Activated naive CD8-positive, alpha-beta T cell treated with anti-CD3 and anti-CD28 coated beads, Interleukin-2, amount 10 ng/mL, durations not matched to agents 7 days and 5 days (primary cell): Measurements from ENCODE around the gene WDCP. TPM values are rescaled to one million over a fixed set of nuclear protein-coding genes. Genes with fewer than 3 reads are reported as not detected.
"Not testable (repeated sequence)": the region's sequence is repeated elsewhere in the genome, so short reads cannot be mapped to it uniquely, and the experiment has no call there.

Experiments used
- ATAC-seq: fragments of 150-1000 bp; cut with Tn5 transposase; one replicate; pipeline ENCODE4 v1.10.0; 2021; ENCODE audit warnings: low read depth, moderate library complexity
- POLR2A ChIA-PET: fragments of 350-600 bp; sonication (Branson Sonifier 250); formaldehyde crosslinking; loops from one replicate; lab custom pipeline; 2021; ENCODE audit warnings: antibody characterized with exemption; lab: Charles Lee
- DNase-seq: peaks from one replicate; pipeline ENCODE4 v3.0.0; 2021
- H3K27ac Mint-ChIP-seq: one replicate; pipeline ENCODE4 v1.8.0; 2022; ENCODE audit warnings: mild to moderate bottlenecking, mixed read lengths
- H3K27me3 Mint-ChIP-seq: one replicate; pipeline ENCODE4 v1.8.0; 2022; ENCODE audit warnings: mild to moderate bottlenecking, moderate library complexity, mixed read lengths
- H3K36me3 Mint-ChIP-seq: one replicate; pipeline ENCODE4 v1.8.0; 2021; ENCODE audit warnings: mild to moderate bottlenecking, mixed read lengths
- H3K4me1 Mint-ChIP-seq: one replicate; pipeline ENCODE4 v1.8.0; 2021; ENCODE audit warnings: mixed read lengths
- H3K4me3 Mint-ChIP-seq: one replicate; pipeline ENCODE4 v1.8.0; 2022; ENCODE audit warnings: mild to moderate bottlenecking, moderate library complexity, mixed read lengths
- H3K9me3 Mint-ChIP-seq: one replicate; pipeline ENCODE4 v1.8.0; 2021; ENCODE audit warnings: mixed read lengths
- total RNA-seq, 2 experiments: library from RNA; stranded (reverse); gene quantifications; one replicate each; pipeline ENCODE4 v1.2.3, GENCODE V29; 2021

Gene WDCP, protein sequence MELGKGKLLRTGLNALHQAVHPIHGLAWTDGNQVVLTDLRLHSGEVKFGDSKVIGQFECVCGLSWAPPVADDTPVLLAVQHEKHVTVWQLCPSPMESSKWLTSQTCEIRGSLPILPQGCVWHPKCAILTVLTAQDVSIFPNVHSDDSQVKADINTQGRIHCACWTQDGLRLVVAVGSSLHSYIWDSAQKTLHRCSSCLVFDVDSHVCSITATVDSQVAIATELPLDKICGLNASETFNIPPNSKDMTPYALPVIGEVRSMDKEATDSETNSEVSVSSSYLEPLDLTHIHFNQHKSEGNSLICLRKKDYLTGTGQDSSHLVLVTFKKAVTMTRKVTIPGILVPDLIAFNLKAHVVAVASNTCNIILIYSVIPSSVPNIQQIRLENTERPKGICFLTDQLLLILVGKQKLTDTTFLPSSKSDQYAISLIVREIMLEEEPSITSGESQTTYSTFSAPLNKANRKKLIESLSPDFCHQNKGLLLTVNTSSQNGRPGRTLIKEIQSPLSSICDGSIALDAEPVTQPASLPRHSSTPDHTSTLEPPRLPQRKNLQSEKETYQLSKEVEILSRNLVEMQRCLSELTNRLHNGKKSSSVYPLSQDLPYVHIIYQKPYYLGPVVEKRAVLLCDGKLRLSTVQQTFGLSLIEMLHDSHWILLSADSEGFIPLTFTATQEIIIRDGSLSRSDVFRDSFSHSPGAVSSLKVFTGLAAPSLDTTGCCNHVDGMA
- 10 to 100 TPM; 15.6 to 19.4 TPM for total RNA-seq

DNA sequence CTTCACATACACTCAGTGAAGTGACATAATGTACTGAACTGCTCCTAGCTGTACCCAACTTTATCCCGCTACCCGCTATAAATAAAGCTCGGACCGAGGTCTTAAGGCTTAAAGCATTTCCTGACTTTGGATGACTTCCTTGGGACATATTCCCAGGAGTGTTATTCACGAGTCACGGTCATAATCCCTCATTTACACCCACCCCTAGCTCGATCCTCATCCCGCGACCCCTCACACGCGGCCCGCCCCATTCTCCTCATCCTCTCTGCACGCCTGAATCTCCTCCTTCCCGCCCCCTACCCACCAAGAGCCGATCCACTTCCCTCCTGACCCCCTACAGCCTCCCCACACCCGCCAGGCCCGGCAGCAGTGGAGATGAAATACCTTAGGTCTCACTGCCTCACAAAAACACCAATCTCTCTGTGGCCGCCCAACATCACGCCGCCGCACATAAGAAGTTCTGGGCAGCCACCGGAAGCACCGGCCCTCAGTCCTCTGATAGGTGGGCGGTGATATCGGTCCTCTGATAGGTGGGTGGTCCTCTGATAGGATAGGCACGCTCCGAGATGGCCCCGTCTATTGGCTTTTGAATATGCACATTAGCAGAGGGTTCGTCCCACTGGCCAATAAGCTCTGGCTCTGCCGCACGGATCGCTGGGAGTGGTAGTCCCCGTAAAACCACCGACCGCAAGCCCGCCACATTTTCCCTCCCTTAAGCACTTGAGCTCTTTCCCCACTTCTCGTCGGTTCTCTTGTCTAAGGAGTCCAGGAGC is at the start of gene WDCP:
Gene WDCP (minus strand): TSS at position 462 of the 773 bp plus-strand sequence. CDS start 7,897 bp downstream, outside the sequence.
- peak within 1 kb of the TSS; percentile 99 for H3K4me3 Mint-ChIP-seq
- peak; percentile 90 for DNase-seq
- H3K27ac Mint-ChIP-seq, result peak within 1 kb of the TSS; percentile 95
- peaks cover 2% of the 10 kb centered on the region for H3K27me3 Mint-ChIP-seq
- POLR2A ChIA-PET, result interaction anchor here (0.6 to 4.5 kb wide), 13 partner anchors 10 to 313 kb away, joined by 3 to 43 read pairs (median 4); partner anchors contain the start of genes ATAD2B, ITSN2, SF3B6 and TP53I3
- H3K4me1 Mint-ChIP-seq, result peaks cover 24% of the 10 kb centered on the region
- peak; percentile 100 for ATAC-seq
- no peaks in the 10 kb centered on the region for H3K9me3 Mint-ChIP-seq
- peaks cover 9% of the 10 kb centered on the region for H3K36me3 Mint-ChIP-seq

DNA sequence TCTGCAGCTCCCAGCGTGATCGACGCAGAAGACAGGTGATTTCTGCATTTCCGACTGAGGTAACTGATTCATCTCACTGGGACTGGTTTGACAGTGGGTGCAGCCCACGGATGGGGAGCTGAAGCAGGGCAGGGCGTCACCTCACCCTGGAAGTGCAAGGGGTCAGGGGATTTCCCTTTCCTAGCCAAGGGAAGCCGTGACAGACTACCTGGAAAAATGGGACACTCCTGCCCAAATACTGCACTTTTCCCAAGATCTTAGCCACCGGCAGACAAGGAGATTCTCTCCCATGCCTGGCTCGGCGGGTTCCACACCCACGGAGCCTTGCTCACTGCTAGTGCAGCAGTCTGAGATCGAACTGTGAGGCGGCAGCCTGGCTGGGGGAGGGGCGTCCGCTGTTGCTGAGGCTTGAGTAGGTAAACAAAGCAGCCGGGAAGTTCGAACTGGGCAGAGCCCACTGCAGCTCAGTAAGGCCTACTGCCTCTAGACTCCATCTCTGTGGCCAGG is 48.0 kb upstream of the WDCP start:
- H3K4me3 Mint-ChIP-seq, H3K27me3 Mint-ChIP-seq, POLR2A ChIA-PET, H3K4me1 Mint-ChIP-seq, DNase-seq, H3K27ac Mint-ChIP-seq, ATAC-seq, H3K9me3 Mint-ChIP-seq: not testable (repeated sequence)
- peaks cover 14% of the 10 kb centered on the region for H3K36me3 Mint-ChIP-seq

DNA sequence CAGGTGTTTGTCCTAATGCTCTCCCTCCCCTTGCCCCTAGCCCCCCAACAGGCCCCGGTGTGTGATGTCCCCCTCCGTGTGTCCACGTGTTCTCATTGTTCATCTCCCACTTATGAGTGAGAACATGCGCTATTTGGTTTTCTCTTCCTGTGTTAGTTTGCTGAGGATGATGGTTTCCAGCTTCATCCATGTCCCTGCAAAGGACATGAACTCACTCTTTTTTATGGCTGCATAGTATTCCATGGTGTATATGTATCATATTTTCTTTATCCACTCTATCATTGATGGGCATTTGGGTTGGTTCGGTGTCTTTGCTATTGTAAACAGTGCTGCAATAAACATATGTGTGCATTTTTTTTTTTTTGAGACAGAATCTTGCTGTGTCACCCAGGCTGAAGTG is 46.1 kb upstream of the WDCP start:
- H3K27ac Mint-ChIP-seq, H3K4me3 Mint-ChIP-seq, DNase-seq, H3K4me1 Mint-ChIP-seq, H3K9me3 Mint-ChIP-seq, H3K27me3 Mint-ChIP-seq, POLR2A ChIA-PET, ATAC-seq: not testable (repeated sequence)
- peaks cover 12% of the 10 kb centered on the region for H3K36me3 Mint-ChIP-seq

DNA sequence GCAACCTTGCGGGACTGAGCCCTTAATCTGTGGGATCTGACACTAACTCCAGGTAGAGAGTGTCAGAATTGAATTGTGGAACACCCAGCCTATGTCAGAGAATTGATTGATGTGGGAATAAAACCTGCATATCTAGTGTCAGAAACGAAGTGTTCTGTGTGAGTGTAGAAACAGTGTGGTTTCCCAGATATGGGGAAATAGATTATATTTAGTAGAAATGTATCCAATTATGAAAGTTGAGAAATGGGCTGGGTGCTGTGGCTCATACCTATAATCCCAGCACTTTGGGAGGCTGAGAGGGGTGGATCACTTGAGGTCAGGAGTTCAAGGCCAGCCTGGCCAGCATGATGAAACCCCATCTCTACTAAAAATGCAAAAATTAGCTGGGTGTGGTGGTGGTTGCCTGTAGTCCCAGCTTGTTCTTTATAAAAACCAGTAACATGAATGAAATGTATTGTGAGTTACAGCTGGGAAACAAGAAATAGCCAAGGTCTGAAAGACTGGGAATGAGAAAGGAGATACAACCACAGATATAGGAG is 41.7 kb upstream of the WDCP start:
- ATAC-seq (no peak), DNase-seq (no peak)
- no peak overlapping the region for H3K27ac Mint-ChIP-seq
- peaks cover 13% of the 10 kb centered on the region for H3K4me1 Mint-ChIP-seq
- H3K27me3 Mint-ChIP-seq, result no peaks in the 10 kb centered on the region
- H3K36me3 Mint-ChIP-seq, result peaks cover 4% of the 10 kb centered on the region
- POLR2A ChIA-PET, result no interaction called here
- H3K4me3 Mint-ChIP-seq, result no peak overlapping the region
- peaks cover 2% of the 10 kb centered on the region for H3K9me3 Mint-ChIP-seq

DNA sequence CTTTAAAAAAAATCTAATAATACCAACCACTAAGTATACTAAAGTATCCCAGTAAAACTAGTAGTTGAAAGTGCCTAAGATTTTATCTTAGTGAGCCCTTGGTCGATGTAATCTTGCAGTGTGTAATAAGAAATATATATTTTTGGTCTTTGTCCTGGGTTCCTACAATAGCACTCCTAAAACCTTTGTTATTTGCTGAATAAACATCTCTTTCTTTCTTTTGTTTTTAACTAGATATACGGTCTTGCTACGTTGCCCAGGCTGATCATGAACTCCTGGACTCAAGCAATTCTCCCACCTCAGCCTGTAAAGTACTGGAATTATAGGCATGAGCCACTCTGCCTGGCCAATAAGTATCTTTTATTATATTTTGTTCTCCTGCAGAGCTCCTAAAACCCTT is 39.8 kb upstream of the WDCP start:
- POLR2A ChIA-PET, result no interaction called here

DNA sequence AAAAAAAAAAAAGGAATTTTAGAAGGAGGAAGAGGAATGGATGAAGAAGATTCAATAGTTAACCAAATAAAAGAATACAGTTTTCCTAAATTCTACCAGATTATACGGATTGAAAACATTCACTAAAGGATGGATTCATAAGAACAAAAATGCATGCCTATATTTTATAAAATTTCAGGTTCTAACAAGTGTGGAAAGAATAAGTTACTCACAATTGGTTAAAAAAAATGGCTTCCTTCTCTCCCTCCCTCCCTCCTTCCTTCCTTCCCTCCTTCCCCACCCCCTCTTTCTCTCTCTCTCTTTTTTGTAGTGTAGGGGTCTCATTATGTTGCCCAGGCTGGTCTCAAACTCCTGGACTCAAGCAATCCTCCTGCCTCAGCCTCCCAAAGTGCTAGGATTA is 39.0 kb upstream of the WDCP start:
- peaks cover 23% of the 10 kb centered on the region for H3K4me1 Mint-ChIP-seq
- ATAC-seq (no peak), DNase-seq (no peak)
- no peak overlapping the region for H3K27ac Mint-ChIP-seq
- no peaks in the 10 kb centered on the region for H3K9me3 Mint-ChIP-seq
- peaks cover 8% of the 10 kb centered on the region for H3K36me3 Mint-ChIP-seq
- POLR2A ChIA-PET, result no interaction called here
- no peaks in the 10 kb centered on the region for H3K27me3 Mint-ChIP-seq
- no peak overlapping the region for H3K4me3 Mint-ChIP-seq

More for the DNA sequence above, 39.8 kb upstream of the WDCP start:
- H3K4me1 Mint-ChIP-seq, result peaks cover 23% of the 10 kb centered on the region
- no peaks in the 10 kb centered on the region for H3K27me3 Mint-ChIP-seq
- no peaks in the 10 kb centered on the region for H3K9me3 Mint-ChIP-seq
- no peak for ATAC-seq
- DNase-seq, result no peak
- no peak overlapping the region for H3K4me3 Mint-ChIP-seq
- peaks cover 6% of the 10 kb centered on the region for H3K36me3 Mint-ChIP-seq
- H3K27ac Mint-ChIP-seq, result no peak overlapping the region

DNA sequence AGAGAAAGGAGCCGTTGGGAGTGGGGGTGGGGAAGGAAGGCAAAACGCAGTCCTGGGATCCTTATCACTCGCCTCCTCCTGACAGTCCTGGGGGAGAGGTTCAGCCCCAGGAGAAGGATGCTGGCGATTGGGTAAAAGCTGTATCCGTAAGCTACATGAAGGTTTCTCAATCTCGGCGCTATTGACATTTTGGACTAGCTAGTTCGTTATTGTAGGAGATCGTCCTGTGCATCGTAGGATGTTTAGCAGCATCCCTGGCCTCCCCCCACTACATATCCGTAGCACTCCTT is 38.0 kb upstream of the WDCP start:
- H3K4me1 Mint-ChIP-seq, result peaks cover 25% of the 10 kb centered on the region
- no peaks in the 10 kb centered on the region for H3K9me3 Mint-ChIP-seq
- peak overlapping the region; percentile 96 for H3K4me3 Mint-ChIP-seq
- POLR2A ChIA-PET, result interaction anchor here (2.4 to 2.7 kb wide), 3 partner anchors 37 to 158 kb away, joined by 8 to 40 read pairs (median 10); partner anchors contain the start of genes ATAD2B and UBXN2A
- no peaks in the 10 kb centered on the region for H3K27me3 Mint-ChIP-seq
- no peak for ATAC-seq
- peaks cover 10% of the 10 kb centered on the region for H3K36me3 Mint-ChIP-seq
- H3K27ac Mint-ChIP-seq, result peak overlapping the region; percentile 74
- DNase-seq, result no peak

DNA sequence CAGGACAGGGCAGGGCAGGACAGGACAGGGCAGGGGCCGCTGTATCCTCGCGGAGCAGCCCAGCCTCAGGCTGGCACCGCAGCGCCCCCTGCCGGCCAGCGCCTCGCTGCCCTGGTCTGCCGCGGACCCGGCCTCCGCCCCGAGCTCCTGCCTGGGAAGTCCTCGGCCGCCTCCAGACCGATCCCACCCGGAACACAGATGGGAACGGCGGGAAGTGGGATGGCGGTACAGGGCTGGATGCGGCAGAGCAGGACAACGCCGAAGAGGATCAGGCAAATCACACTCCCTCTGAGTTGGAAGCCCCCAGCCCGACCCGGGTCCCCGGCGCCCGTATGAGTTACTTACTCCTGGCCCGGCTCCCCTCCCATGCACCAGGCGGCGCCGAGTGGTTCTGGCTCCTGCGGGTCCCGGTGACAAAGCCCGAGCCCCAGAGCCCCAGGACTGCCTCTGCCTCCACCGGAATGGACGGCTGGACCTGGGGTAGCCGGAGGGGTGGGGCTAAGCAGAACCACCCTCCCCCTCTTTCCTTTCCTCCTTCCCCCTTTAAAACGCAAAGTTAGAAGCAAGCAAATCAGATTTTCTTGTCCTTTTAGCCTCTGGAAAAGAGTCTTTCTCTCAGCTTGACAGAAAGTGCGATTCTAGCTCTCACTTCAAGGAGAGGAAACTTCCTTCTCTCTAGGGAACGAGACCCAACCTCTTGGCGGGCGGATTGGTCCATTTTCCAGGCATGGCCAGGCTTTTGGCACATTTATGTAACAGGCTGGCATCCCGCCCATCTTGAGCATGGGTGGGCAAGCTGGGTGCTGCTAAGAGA is 37.4 kb upstream of the WDCP start, which contains the start of gene TP53I3:
Gene TP53I3 (minus strand): TSS at position 449 of the 814 bp plus-strand sequence. CDS start 508 bp downstream, outside the sequence.
- Mint-ChIP-seq H3K27ac (peak within 1 kb of the TSS; percentile 95), H3K4me3 (peak within 1 kb of the TSS; percentile 96), H3K36me3 (peaks cover 10% of the 10 kb centered on the region), H3K9me3 (no peaks in the 10 kb centered on the region), H3K4me1 (peaks cover 25% of the 10 kb centered on the region), H3K27me3 (no peaks in the 10 kb centered on the region)
- peak; percentile 93 for ATAC-seq
- DNase-seq, result peak; percentile 96
- POLR2A ChIA-PET, result interaction anchor here (0.5 to 2.7 kb wide), 7 partner anchors 35 to 219 kb away, joined by 3 to 40 read pairs (median 8); partner anchors contain the start of genes ATAD2B, UBXN2A and WDCP

DNA sequence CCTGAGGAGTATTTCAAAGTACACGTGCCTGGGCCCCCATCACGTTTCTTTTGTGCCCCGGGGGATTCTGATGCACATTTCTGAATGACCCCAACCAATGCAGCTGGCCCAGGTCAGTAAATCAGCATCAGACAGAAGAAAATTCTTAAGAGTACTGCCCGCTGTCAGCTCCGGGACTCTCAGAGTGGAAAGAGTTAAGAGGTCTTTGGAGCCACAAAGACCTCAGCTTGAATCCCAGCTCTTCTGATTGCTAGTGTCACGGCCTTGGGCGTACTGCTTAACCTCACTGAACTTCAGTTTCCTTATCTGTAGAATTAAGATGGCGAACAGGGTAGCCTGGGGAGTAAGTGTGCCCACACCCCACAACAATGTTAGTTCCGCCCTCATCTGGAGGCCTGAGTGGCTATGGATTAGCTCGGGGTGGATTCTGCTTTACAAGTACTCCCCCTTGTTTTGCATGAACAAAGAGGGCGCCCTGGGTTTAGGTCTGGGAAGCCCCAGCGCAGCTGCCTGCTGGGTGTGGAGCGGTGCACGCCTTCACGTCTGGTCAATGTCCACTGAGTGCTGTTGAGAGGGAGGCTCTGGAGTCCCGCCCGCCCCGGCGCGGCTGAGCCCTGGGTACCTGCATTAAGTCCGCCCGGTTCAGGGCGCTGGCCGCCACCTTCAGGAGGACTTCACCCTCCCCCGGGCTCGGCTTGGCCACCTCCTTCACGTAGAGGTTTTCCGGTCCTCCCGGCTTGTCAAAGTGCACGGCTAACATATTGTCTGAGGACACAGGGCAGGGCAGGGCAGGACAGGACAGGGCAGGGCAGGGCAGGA is 36.6 kb upstream of the WDCP start:
- Mint-ChIP-seq H3K4me3 (peak overlapping the region; percentile 96), H3K36me3 (peaks cover 10% of the 10 kb centered on the region), H3K4me1 (peaks cover 23% of the 10 kb centered on the region), H3K27me3 (no peaks in the 10 kb centered on the region), H3K27ac (peak overlapping the region; percentile 95), H3K9me3 (no peaks in the 10 kb centered on the region)
- peak; percentile 71 for ATAC-seq
- DNase-seq, result no peak
- POLR2A ChIA-PET, result interaction anchor here (0.5 to 2.7 kb wide), 10 partner anchors 33 to 259 kb away, joined by 3 to 40 read pairs (median 5); partner anchors contain the start of genes ATAD2B, FAM228B, UBXN2A and WDCP

DNA sequence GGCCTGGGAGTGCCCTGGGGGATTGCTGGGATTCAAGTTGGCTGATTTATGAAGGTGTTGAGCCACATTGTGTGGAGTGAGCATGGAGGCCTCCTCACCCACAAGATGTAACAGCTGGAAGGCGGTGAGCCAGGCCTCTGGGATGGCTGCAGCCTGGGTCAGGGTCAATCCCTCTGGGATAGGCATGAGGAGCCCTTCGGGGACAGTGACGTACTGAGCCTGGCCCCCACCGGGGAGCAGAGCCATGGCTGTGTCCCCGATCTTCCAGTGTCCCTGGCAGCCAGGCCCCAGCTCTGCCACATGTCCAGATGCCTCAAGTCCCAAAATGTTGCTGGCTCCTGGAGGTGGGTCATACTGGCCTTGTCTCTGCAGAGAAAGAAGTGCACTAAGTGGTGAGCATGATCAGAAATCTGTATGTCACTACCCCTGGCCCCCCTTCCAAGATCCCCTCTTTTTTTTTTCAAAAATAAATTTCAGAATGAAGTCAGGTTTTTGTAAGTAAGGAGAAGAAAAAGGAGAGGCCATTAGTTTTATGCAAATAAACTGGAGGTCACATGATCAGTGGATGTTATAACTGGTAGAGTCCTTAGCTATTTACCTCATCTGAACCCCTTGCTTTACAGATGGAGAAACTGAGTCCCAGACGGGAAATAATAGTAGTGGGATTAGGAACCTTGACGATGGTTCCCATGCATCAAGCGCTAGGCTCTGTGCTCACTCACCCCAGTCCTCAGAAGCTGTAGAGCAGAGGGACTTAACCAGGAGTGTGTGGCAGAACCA is 35.8 kb upstream of the WDCP start:
- peaks cover 10% of the 10 kb centered on the region for H3K36me3 Mint-ChIP-seq
- H3K4me1 Mint-ChIP-seq, result peaks cover 25% of the 10 kb centered on the region

More for the DNA sequence above, 35.8 kb upstream of the WDCP start:
- POLR2A ChIA-PET, result interaction anchor here (0.6 to 2.7 kb wide), 8 partner anchors 33 to 258 kb away, joined by 3 to 40 read pairs (median 6); partner anchors contain the start of genes ATAD2B, FAM228B, UBXN2A and WDCP
- DNase-seq (no peak), ATAC-seq (no peak)
- H3K4me3 Mint-ChIP-seq, result peak overlapping the region; percentile 96
- no peaks in the 10 kb centered on the region for H3K27me3 Mint-ChIP-seq
- peak overlapping the region; percentile 95 for H3K27ac Mint-ChIP-seq
- H3K9me3 Mint-ChIP-seq, result no peaks in the 10 kb centered on the region
